GM12801 (cell line): ENCODE results near the gene GTPBP2.

Source experiments
- TF ChIP-seq, protein P1 (sequence below): IDR thresholded peaks from one replicate; pipeline ENCODE4 v1.5.1; 2011; ENCODE audit warnings: control low read depth; ENCODE audit not compliant: insufficient read length; ENCODE audit errors: extremely low read depth

GTPBP2 gene

DNA sequence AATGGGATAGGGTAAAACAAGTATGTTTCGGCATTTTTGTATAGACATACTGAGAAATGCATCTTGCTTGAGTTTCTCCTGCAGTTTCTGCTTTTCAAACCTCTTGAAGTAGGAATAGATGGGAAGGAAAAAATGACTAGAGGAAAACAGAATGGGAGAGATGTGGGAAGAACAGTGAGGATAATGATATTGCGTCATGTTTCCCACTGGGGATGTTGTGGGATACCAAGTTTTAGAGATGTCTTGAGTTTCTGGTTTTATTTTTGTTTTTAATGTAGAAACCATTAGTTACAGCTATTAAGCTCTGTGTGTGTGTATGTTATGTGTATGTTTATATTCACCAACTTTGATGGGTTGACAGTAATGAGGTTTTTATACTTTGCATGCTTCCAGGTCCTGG, 28.5 kb downstream of the GTPBP2 start:
- TF ChIP-seq, protein P1, sequence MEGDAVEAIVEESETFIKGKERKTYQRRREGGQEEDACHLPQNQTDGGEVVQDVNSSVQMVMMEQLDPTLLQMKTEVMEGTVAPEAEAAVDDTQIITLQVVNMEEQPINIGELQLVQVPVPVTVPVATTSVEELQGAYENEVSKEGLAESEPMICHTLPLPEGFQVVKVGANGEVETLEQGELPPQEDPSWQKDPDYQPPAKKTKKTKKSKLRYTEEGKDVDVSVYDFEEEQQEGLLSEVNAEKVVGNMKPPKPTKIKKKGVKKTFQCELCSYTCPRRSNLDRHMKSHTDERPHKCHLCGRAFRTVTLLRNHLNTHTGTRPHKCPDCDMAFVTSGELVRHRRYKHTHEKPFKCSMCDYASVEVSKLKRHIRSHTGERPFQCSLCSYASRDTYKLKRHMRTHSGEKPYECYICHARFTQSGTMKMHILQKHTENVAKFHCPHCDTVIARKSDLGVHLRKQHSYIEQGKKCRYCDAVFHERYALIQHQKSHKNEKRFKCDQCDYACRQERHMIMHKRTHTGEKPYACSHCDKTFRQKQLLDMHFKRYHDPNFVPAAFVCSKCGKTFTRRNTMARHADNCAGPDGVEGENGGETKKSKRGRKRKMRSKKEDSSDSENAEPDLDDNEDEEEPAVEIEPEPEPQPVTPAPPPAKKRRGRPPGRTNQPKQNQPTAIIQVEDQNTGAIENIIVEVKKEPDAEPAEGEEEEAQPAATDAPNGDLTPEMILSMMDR, result no peak

- TF ChIP-seq, protein P1, result no peak
Observed at GRCh38 chr6:43593938-43594337, 35.1 kb downstream of the GTPBP2 start.

DNA sequence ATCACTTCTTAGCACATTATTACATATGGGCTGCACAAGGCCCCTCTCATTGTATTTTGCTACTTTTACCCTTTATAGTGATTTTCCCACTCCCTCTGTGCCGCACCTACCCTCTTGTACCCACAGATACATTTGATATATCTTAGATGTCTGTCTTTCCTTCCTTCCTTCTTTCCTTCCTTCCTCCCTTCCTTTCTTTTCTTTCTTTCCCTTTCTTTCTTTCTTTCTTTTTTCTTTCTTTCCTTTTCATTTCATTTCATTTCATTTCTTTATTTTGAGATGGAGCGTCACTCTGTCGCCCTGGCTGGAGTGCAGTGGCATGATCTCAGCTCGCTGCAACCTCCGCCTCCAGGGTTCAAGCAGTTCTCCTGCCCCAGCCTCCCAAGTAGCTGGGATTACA, 40.9 kb downstream of the GTPBP2 start:
- TF ChIP-seq, protein P1, result no peak

- TF ChIP-seq, protein P1, result no peak
Observed at GRCh38 chr6:43584892-43585570, 44.0 kb downstream of the GTPBP2 start.

GRCh38 chr6:43582911-43583310, 46.2 kb downstream of the GTPBP2 start:
- TF ChIP-seq, protein P1, result no peak

- TF ChIP-seq, protein P1, result no peak
Observed at GRCh38 chr6:43579171-43579570, 49.9 kb downstream of the GTPBP2 start.

DNA sequence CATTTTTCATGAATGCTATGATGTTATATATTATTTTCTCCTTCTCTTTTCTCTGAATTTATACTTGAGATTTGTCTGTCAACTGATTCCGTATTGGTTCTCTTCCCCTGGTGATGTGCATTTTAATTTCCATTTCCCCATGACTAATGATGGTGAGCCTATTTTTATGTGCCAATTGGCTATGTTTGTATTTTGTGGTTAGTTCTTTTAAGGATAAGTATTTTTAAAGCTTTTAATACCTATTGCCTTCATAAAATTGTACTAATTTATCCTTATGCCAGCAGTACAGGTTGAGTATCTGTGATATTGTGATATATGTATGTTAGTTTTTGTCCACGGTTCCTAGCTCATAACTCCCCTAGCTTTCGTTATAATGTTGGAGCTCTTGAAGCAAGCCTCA, 50.3 kb downstream of the GTPBP2 start:
- TF ChIP-seq, protein P1, result no peak
